WI38 (cell line): Measurements from ENCODE around the gene TBX21.
"Not testable (repeated sequence)": the region's sequence is repeated elsewhere in the genome, so short reads cannot be mapped to it uniquely, and the experiment has no call there.

ENCODE experiments used
- H3K4me3 ChIP-seq: 2 replicates; pipeline ENCODE4 v1.5.1; 2011; ENCODE audit warnings: low read depth, mild to moderate bottlenecking, control low read depth, low read length
- TF ChIP-seq, protein P1 (sequence below): IDR thresholded peaks from 2 replicates; pipeline ENCODE4 v1.5.1; 2012; ENCODE audit warnings: low read depth, mild to moderate bottlenecking, control low read depth, low read length

TBX21 gene

GRCh38 chr17:47736501-47737495, 3.8 kb downstream of the TBX21 start:
- TF ChIP-seq, protein P1, sequence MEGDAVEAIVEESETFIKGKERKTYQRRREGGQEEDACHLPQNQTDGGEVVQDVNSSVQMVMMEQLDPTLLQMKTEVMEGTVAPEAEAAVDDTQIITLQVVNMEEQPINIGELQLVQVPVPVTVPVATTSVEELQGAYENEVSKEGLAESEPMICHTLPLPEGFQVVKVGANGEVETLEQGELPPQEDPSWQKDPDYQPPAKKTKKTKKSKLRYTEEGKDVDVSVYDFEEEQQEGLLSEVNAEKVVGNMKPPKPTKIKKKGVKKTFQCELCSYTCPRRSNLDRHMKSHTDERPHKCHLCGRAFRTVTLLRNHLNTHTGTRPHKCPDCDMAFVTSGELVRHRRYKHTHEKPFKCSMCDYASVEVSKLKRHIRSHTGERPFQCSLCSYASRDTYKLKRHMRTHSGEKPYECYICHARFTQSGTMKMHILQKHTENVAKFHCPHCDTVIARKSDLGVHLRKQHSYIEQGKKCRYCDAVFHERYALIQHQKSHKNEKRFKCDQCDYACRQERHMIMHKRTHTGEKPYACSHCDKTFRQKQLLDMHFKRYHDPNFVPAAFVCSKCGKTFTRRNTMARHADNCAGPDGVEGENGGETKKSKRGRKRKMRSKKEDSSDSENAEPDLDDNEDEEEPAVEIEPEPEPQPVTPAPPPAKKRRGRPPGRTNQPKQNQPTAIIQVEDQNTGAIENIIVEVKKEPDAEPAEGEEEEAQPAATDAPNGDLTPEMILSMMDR = no peak
- H3K4me3 ChIP-seq = no peak overlapping the region

DNA sequence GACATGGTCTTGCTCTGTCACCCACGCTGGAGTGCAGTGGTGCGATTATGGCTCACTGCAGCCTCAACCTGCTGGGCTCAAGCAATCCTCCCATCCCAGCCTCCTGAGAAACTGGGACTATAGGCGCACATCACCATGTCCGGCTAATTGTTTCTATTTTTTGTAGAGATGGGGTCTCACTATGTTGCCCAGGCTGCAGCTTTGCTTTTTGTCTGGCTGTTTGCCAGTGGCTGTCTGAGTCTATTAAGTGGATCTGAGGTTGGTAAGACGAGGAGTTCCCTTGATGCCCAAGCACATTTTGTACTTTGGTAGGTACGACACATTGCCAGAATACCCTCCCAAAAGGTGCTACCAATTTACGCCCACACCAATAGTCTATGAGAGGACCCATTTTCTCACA, 5.1 kb downstream of the TBX21 start:
- TF ChIP-seq, protein P1 = no peak
- H3K4me3 ChIP-seq = no peak overlapping the region

GRCh38 chr17:47739150-47739549, 6.1 kb downstream of the TBX21 start:
- H3K4me3 ChIP-seq = no peak overlapping the region
- TF ChIP-seq, protein P1 = no peak

GRCh38 chr17:47739945-47740344, 6.9 kb downstream of the TBX21 start:
- not testable (repeated sequence) for H3K4me3 ChIP-seq

GRCh38 chr17:47741109-47741792, 8.2 kb downstream of the TBX21 start:
- no peak overlapping the region for H3K4me3 ChIP-seq

DNA sequence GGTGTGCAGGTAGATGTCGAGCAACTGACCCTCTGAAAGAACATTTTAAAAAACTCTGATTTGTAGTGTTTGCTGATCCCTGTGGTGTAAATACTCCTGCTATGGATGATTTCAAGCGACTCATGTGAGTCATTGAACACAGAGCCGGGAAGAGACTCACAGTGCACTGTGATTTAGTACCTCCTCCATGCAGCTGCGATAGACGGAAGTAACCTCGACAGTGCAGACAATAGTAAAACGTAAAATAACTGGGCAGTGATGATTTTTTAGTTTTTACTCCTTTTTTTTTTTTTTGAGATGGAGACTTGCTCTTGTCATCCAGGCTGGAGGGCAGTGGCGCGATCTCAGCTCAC, 8.7 kb downstream of the TBX21 start:
- no peak overlapping the region for H3K4me3 ChIP-seq
- TF ChIP-seq, protein P1 = no peak

More at GRCh38 chr17:47741109-47741792, 8.2 kb downstream of the TBX21 start:
- TF ChIP-seq, protein P1 = no peak

GRCh38 chr17:47742319-47743181, 9.5 kb downstream of the TBX21 start:
- no peak overlapping the region for H3K4me3 ChIP-seq
- TF ChIP-seq, protein P1 = 0 out of 2 replicates have a peak, but pooled peaks have one; percentile 13
